ENCODE data around the gene PLA2G6. TPM values are rescaled to one million over a fixed set of nuclear protein-coding genes. Genes with fewer than 3 reads are reported as not detected.

The PLA2G6 gene
- total and polyA plus RNA-seq, 3 donors from 2014 or later, result 89.4 to 135 (median 122) TPM

GRCh38 chr22:38069372-38070249 is 112.0 kb downstream of the PLA2G6 start:
- H3K4me3 ChIP-seq, result no peak overlapping the region
- peak; percentile 55 for DNase-seq

GRCh38 chr22:38068641-38069371 is 112.8 kb downstream of the PLA2G6 start:
- no peak for DNase-seq
- no peak overlapping the region for H3K4me3 ChIP-seq
- 84 to 100% methylated on average over 4 to 13 of the region's 13 CpGs for WGBS, 2 donors
- intact Hi-C loops (cut with DNase I; ENCODE audit: low total_unique reads), result no loop called here
- no peaks in the 10 kb centered on the region for H3K27me3 ChIP-seq
- TF ChIP-seq, protein P1, sequence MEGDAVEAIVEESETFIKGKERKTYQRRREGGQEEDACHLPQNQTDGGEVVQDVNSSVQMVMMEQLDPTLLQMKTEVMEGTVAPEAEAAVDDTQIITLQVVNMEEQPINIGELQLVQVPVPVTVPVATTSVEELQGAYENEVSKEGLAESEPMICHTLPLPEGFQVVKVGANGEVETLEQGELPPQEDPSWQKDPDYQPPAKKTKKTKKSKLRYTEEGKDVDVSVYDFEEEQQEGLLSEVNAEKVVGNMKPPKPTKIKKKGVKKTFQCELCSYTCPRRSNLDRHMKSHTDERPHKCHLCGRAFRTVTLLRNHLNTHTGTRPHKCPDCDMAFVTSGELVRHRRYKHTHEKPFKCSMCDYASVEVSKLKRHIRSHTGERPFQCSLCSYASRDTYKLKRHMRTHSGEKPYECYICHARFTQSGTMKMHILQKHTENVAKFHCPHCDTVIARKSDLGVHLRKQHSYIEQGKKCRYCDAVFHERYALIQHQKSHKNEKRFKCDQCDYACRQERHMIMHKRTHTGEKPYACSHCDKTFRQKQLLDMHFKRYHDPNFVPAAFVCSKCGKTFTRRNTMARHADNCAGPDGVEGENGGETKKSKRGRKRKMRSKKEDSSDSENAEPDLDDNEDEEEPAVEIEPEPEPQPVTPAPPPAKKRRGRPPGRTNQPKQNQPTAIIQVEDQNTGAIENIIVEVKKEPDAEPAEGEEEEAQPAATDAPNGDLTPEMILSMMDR (IDR thresholded peaks at IDR 0.05), result no peak
- TF ChIP-seq POLR2A (IDR thresholded peaks at IDR 0.05), result no peak
- H3K27ac ChIP-seq, result peak overlapping the region; percentile 75 to 77
- H3K36me3 ChIP-seq (ENCODE audit: low read depth, missing control alignments), result no peaks in the 10 kb centered on the region
- H3K9me3 ChIP-seq, result no peaks in the 10 kb centered on the region
- peaks cover 14% of the 10 kb centered on the region for H3K4me1 ChIP-seq

More at GRCh38 chr22:38069372-38070249, 112.0 kb downstream of the PLA2G6 start:
- intact Hi-C loops (cut with DNase I; ENCODE audit: low total_unique reads), result no loop called here
- Histone ChIP-seq H3K4me1 (peaks cover 14% of the 10 kb centered on the region), H3K27me3 (no peaks in the 10 kb centered on the region), H3K9me3 (no peaks in the 10 kb centered on the region), H3K36me3 (ENCODE audit: low read depth, missing control alignments) (no peaks in the 10 kb centered on the region), H3K27ac (peak overlapping the region; percentile 75 to 86)
- WGBS, 2 donors, result 67 to 88% methylated on average over 21 of the region's 21 CpGs
- TF ChIP-seq, protein P1 (IDR thresholded peaks at IDR 0.05), result peak; percentile 17 to 47 (median 32)
- TF ChIP-seq POLR2A (IDR thresholded peaks at IDR 0.05), result no peak

DNA sequence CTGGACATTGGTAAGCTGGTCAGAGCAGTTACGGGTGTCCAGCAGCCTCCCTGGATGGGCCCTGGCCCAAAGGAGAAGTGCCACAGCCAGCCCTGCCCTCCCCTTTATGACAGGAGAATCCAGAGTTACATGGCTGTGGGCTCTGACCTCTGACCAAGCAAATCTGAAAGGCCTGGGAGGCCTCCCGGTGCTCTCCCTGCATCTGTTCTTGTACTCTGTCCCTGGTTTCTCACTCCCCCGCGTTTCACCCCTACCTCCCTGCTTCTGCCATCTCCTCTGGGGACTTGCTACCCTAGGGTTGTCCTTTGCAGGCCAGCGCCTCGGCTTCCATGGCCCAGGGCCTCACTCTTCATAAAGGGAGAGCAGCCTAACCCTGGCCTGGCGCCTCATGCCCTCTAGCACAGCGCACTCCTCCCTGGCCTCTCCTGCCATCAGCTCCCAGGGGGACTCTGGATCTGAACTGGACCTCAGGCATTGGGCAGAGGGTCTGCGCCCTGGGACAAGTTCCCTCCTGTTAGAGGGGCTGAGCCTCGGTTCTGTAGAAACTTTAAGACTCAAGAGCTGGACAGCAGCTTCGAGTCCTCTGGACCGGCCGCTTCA is 113.8 kb downstream of the PLA2G6 start:
- no peak overlapping the region for H3K4me3 ChIP-seq
- H3K36me3 ChIP-seq (ENCODE audit: low read depth, missing control alignments), result no peaks in the 10 kb centered on the region
- WGBS, 2 donors, result 73 to 77% methylated on average over 8 to 13 of the region's 13 CpGs
- no peaks in the 10 kb centered on the region for H3K9me3 ChIP-seq
- no peaks in the 10 kb centered on the region for H3K27me3 ChIP-seq
- DNase-seq, result no peak
- intact Hi-C loops (cut with DNase I; ENCODE audit: low total_unique reads), result no loop called here
- TF ChIP-seq, protein P1 (IDR thresholded peaks at IDR 0.05), result no peak
- peaks cover 17% of the 10 kb centered on the region for H3K4me1 ChIP-seq
- peak overlapping the region; percentile 75 to 77 for H3K27ac ChIP-seq

DNA sequence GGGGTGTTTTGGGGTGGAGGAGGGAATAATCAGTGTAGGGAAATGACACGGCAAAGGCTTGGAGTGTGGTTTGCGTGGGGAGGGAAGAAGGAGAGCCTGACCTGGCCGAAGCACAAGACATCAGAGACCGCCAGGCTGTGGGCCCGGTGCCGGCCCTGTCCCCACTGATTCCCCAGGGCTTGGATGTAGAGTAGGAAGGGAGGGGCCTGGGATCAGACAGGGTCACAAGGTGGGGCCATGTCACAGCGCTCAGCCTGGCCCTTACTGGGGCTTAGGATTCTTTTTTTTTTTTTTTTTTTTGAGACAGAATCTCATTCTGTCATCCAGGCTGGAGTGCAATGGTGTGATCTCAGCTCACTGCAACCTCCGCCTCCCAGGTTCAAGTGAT is 114.6 kb downstream of the PLA2G6 start:
- Histone ChIP-seq H3K27ac (peak overlapping the region; percentile 3 to 77), H3K27me3 (no peaks in the 10 kb centered on the region), H3K4me1 (peaks cover 17% of the 10 kb centered on the region), H3K9me3 (no peaks in the 10 kb centered on the region), H3K36me3 (ENCODE audit: low read depth, missing control alignments) (no peaks in the 10 kb centered on the region), H3K4me3 (no peak overlapping the region)
- intact Hi-C loops (cut with DNase I; ENCODE audit: low total_unique reads), result no loop called here
- no peak for TF ChIP-seq POLR2A (IDR thresholded peaks at IDR 0.05)
- TF ChIP-seq, protein P1 (IDR thresholded peaks at IDR 0.05), result no peak
- no peak for DNase-seq
- WGBS, 2 donors, result 57 to 77% methylated on average over 8 of the region's 8 CpGs
